Right lobe of liver (tissue), 4 donors: ENCODE results near the gene DDR2.

Experiments used
- CTCF ChIP-seq, 4 donors: fragments of 200-600 bp in 3 of 4; fragments of 450-650 bp in 1 of 4; IDR thresholded peaks; one replicate each; pipeline versions ENCODE4 v1.5.1 to v1.8.0; 2016 to 2022; ENCODE audit warnings: antibody characterized with exemption in 4 of 4, mild to moderate bottlenecking in 2 of 4
- POLR2A ChIP-seq: fragments of 450-650 bp; IDR thresholded peaks from one replicate; pipeline ENCODE4 v1.6.1; 2017; ENCODE audit warnings: antibody characterized with exemption, mild to moderate bottlenecking
- donor health status: DM: no; HTN: no; CAD: no.
- donor health status: DM: no; HTN: no; CAD: no.
- donor health status: DM: no; HTN: yes; CAD: no.

- no peak for TF ChIP-seq CTCF (IDR thresholded peaks at IDR 0.05)
- no peak for TF ChIP-seq POLR2A
These were observed 101.0 kb downstream of the DDR2 start for GRCh38 chr1:162733336-162733590.
